ENCODE data around the gene KLB. TPM values are rescaled to one million over a fixed set of nuclear protein-coding genes. Genes with fewer than 3 reads are reported as not detected.

Gene KLB
- total RNA-seq, 1 donor from 2014 or later, result not detected

DNA sequence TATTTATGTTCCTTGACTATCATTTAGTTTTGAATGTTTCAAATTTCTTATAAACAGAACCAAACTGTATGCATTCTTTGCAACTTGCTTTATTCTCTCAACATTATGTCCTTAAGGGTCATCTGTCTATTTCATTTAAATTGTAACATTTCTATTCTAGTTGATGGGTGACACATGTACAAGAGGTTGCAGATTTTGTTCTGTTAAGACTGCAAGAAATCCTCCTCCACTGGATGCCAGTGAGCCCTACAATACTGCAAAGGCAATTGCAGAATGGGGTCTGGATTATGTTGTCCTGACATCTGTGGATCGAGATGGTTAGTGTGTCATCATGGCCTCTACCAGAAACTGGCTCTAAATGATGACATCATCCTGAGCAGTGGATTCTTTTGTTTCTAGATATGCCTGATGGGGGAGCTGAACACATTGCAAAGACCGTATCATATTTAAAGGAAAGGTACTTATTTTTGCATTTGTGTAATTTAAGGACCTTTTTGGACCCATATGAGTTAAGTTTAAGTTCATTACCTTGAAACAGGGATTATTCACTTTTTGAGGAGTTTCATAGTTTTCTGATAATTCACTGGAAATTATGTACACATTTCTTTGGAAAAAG, 58.3 kb downstream of the KLB start:
- H3K4me1 Mint-ChIP-seq, result peaks cover 15% of the 10 kb centered on the region
- no peak for TF ChIP-seq CTCF (IDR thresholded peaks at IDR 0.05; ENCODE audit: unreplicated experiment)
- DNase-seq (ENCODE audit: low spot score in 2 of 2, unreplicated experiment in 2 of 2), result no peak
- H3K9me3 Mint-ChIP-seq, result no peaks in the 10 kb centered on the region
- H3K36me3 Mint-ChIP-seq, result peaks cover 9% of the 10 kb centered on the region
- no peak overlapping the region for H3K4me3 Mint-ChIP-seq
- peak overlapping the region; percentile 97 for H3K27ac Mint-ChIP-seq
- no peaks in the 10 kb centered on the region for H3K27me3 Mint-ChIP-seq (ENCODE audit: low read depth)

- Mint-ChIP-seq H3K36me3 (peaks cover 13% of the 10 kb centered on the region), H3K27me3 (ENCODE audit: low read depth) (no peaks in the 10 kb centered on the region), H3K4me3 (no peak overlapping the region), H3K9me3 (no peaks in the 10 kb centered on the region), H3K27ac (no peak overlapping the region), H3K4me1 (peaks cover 20% of the 10 kb centered on the region)
- DNase-seq (ENCODE audit: low spot score in 2 of 2, unreplicated experiment in 2 of 2), result no peak
- TF ChIP-seq CTCF (IDR thresholded peaks at IDR 0.05; ENCODE audit: unreplicated experiment), result no peak
These were observed 60.0 kb downstream of the KLB start for GRCh38 chr4:39466747-39467146.

- Mint-ChIP-seq H3K27ac (peak overlapping the region; percentile 36), H3K4me1 (peaks cover 20% of the 10 kb centered on the region), H3K4me3 (no peak overlapping the region), H3K9me3 (no peaks in the 10 kb centered on the region), H3K36me3 (peaks cover 13% of the 10 kb centered on the region), H3K27me3 (ENCODE audit: low read depth) (no peaks in the 10 kb centered on the region)
- TF ChIP-seq CTCF (IDR thresholded peaks at IDR 0.05; ENCODE audit: unreplicated experiment), result no peak
- no peak for DNase-seq (ENCODE audit: low spot score in 2 of 2, unreplicated experiment in 2 of 2)
These were observed 60.7 kb downstream of the KLB start for GRCh38 chr4:39467464-39467863.

DNA sequence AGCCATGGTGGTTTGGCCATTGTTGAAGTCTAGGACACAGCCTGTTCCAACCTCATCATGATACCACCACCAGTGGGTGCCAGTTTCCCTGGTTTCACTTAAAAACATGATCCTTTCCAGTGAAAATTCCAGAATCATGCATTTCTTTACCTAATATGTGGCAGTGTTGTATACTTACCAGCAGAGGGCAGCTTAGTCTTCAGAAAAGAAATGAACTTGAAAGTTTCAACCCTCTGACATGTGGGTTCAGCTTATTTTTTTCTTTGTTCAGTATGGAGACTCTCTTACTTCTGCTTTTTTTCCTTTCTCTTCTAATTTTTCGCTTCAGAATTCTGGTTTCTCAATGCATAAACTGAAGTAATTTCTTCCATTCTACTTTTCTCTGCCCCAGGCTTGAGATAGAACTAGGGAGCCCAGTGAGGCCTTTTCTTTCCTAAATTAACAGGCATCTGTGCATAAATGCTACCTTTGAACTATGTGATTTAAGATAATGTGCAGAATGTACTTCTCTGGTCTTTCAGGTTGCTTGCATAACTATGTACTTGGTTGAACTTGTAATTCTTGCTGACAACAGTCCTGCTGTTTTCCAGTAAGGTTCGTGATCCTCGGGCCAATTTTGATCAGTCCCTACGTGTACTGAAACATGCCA, 62.8 kb downstream of the KLB start:
- no peaks in the 10 kb centered on the region for H3K9me3 Mint-ChIP-seq
- H3K4me3 Mint-ChIP-seq, result no peak overlapping the region
- peaks cover 9% of the 10 kb centered on the region for H3K36me3 Mint-ChIP-seq
- no peaks in the 10 kb centered on the region for H3K27me3 Mint-ChIP-seq (ENCODE audit: low read depth)
- peaks cover 20% of the 10 kb centered on the region for H3K4me1 Mint-ChIP-seq
- peak; percentile 90 for TF ChIP-seq CTCF (IDR thresholded peaks at IDR 0.05; ENCODE audit: unreplicated experiment)
- H3K27ac Mint-ChIP-seq, result peak overlapping the region; percentile 98
- no peak for DNase-seq (ENCODE audit: low spot score in 2 of 2, unreplicated experiment in 2 of 2)

DNA sequence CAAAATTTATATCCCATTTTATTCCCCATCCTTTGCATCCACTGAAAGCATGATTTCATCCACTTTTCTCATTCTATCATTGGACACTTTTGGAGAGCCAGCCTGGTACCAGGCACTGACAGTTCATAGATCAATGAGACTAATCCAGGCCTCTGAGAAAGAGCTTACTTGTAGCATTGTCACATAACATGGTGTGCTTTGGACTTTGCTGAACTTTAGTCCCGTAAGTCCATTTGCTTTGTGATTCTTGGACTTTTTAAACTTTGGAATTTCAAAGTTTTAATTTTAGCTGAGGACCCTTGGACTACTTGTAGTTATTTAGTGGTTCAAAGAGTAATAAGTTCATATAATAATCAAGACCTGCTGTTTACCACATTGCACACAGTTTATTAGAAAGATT, 63.7 kb downstream of the KLB start:
- DNase-seq (ENCODE audit: low spot score in 2 of 2, unreplicated experiment in 2 of 2), result no peak
- H3K4me1 Mint-ChIP-seq, result peaks cover 13% of the 10 kb centered on the region
- no peak for TF ChIP-seq CTCF (IDR thresholded peaks at IDR 0.05; ENCODE audit: unreplicated experiment)
- no peaks in the 10 kb centered on the region for H3K9me3 Mint-ChIP-seq
- H3K27me3 Mint-ChIP-seq (ENCODE audit: low read depth), result no peaks in the 10 kb centered on the region
- H3K4me3 Mint-ChIP-seq, result no peak overlapping the region
- peak overlapping the region; percentile 98 for H3K27ac Mint-ChIP-seq
- peaks cover 8% of the 10 kb centered on the region for H3K36me3 Mint-ChIP-seq

Measured in mesothelial cell of epicardium (in vitro differentiated cells).